ENCODE results near the gene LPIN1.

DNA sequence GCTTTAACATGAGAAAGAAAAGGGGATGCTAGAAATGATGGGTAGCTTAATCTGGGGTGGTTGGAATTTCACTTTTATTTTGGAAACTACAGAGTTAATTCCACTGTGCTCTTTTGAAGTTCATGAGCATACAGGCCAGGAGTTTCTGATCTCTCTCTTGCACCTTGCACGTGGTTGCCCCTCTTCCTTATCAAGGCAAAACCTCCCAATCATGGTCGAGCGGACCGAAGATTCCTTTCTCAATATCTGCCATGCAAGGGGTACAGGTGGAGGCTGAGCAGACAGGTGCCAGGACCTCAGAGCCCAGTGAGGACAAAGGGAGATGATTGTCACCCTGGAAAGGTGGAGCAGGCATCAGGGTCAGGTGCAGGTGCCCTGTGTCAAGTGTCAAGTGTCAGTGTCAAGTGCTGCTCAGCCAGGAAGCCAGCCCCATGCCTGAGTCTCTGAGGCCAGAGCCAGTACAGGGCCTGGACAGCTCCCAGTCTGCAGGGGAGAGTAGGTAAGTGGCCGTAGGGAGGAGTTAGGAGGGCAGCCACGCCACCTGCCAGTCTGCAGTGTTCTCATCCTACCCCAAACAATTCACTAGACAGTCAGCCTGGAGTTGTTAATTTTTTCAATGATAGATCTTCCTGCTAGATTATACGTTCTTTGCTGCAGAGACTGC, 42.2 kb downstream of the LPIN1 start:
- TF ChIP-seq, protein P1, sequence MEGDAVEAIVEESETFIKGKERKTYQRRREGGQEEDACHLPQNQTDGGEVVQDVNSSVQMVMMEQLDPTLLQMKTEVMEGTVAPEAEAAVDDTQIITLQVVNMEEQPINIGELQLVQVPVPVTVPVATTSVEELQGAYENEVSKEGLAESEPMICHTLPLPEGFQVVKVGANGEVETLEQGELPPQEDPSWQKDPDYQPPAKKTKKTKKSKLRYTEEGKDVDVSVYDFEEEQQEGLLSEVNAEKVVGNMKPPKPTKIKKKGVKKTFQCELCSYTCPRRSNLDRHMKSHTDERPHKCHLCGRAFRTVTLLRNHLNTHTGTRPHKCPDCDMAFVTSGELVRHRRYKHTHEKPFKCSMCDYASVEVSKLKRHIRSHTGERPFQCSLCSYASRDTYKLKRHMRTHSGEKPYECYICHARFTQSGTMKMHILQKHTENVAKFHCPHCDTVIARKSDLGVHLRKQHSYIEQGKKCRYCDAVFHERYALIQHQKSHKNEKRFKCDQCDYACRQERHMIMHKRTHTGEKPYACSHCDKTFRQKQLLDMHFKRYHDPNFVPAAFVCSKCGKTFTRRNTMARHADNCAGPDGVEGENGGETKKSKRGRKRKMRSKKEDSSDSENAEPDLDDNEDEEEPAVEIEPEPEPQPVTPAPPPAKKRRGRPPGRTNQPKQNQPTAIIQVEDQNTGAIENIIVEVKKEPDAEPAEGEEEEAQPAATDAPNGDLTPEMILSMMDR (IDR thresholded peaks at IDR 0.05): no peak
- no peak for TF ChIP-seq POLR2AphosphoS5 (IDR thresholded peaks at IDR 0.05)
- no peak for TF ChIP-seq POLR2A (IDR thresholded peaks at IDR 0.05)
- no peak for TF ChIP-seq EP300 (IDR thresholded peaks at IDR 0.05)
